H1 (cell line): Measurements from ENCODE around the gene TMEM253.

Source experiments
- CEBPB ChIP-seq: IDR thresholded peaks from 2 replicates; pipeline ENCODE4 v1.6.1; 2012; ENCODE audit warnings: low read depth, low read length
- JUN ChIP-seq: IDR thresholded peaks from 2 replicates; pipeline ENCODE4 v1.6.1; 2011; ENCODE audit warnings: low read depth, mild to moderate bottlenecking, improper control_type of control experiment, low read length
- POLR2A ChIP-seq, 2 experiments: IDR thresholded peaks; 1 replicate in 1 of 2; 2 replicates in 1 of 2; pipeline ENCODE4 v1.6.1; 2011; ENCODE audit warnings: low read depth in 2 of 2, low read length in 2 of 2, mild to moderate bottlenecking in 2 of 2; ENCODE audit errors: control extremely low read depth in 1 of 2
- SUZ12 ChIP-seq: fragments of 200-600 bp; sonication (generic); IDR thresholded peaks from 2 replicates; pipeline ENCODE4 v1.6.1; 2012; ENCODE audit warnings: mild to moderate bottlenecking, inconsistent platforms, low read length, moderate library complexity, mixed read lengths

- TF ChIP-seq CEBPB (no peak), JUN (no peak), SUZ12 (no peak), POLR2A (IDR thresholded peaks at IDR 0.05; ENCODE audit: control extremely low read depth in 1 of 2, low read depth in 2 of 2, low read length in 2 of 2) (no peak)
These were observed 39.6 kb upstream of the TMEM253 start for GRCh38 chr14:21061347-21061668.
